ENCODE results near the gene BMPR1B.

DNA sequence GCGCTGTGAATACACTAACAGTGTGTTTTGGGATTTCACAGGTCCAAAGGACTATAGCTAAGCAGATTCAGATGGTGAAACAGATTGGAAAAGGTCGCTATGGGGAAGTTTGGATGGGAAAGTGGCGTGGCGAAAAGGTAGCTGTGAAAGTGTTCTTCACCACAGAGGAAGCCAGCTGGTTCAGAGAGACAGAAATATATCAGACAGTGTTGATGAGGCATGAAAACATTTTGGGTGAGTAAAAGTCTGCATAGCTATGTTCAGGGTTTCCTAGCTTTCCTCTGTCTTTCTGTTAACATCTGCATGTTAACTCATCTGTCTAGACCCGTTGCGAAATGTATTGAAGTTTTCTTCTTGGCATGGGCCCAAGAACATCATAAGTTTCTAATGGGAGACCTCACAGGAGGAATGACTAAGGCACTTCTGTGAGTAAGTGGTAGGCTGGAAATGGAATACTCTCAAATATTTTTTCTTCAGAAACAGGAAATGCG, 372.1 kb downstream of the BMPR1B start:
- TF ChIP-seq, protein P1, sequence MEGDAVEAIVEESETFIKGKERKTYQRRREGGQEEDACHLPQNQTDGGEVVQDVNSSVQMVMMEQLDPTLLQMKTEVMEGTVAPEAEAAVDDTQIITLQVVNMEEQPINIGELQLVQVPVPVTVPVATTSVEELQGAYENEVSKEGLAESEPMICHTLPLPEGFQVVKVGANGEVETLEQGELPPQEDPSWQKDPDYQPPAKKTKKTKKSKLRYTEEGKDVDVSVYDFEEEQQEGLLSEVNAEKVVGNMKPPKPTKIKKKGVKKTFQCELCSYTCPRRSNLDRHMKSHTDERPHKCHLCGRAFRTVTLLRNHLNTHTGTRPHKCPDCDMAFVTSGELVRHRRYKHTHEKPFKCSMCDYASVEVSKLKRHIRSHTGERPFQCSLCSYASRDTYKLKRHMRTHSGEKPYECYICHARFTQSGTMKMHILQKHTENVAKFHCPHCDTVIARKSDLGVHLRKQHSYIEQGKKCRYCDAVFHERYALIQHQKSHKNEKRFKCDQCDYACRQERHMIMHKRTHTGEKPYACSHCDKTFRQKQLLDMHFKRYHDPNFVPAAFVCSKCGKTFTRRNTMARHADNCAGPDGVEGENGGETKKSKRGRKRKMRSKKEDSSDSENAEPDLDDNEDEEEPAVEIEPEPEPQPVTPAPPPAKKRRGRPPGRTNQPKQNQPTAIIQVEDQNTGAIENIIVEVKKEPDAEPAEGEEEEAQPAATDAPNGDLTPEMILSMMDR (IDR thresholded peaks at IDR 0.05; ENCODE audit: low read length) = no peak
- no peak for TF ChIP-seq EZH2phosphoT487 (IDR thresholded peaks at IDR 0.05; ENCODE audit: low read length)

All from MM.1S (cell line).